MM.1S (cell line): ENCODE measurements around the gene FAM219B.

Experiments
- CTCF ChIP-seq: fragments of 300-600 bp; sonication (generic); IDR thresholded peaks from 2 replicates; pipeline ENCODE4 v1.5.1; 2016; ENCODE audit warnings: antibody characterized with exemption, low read length, mixed read lengths
- EZH2 ChIP-seq: fragments of 300-600 bp; sonication (generic); optimal IDR thresholded peaks from 2 replicates; pipeline ENCODE3; 2017; ENCODE audit warnings: low read depth, mild to moderate bottlenecking, antibody characterized with exemption, low read length, mixed read lengths

- TF ChIP-seq CTCF (no peak), EZH2 (no peak)
Measured at GRCh38 chr15:74851960-74852359, 54.7 kb downstream of the FAM219B start.
